ENCODE data around the gene RNF8. TPM values are rescaled to one million over a fixed set of nuclear protein-coding genes. Genes with fewer than 3 reads are reported as not detected.

Gene RNF8
- polyA plus RNA-seq, 4 donors = 12.7 to 14.4 (median 13.4) TPM

GRCh38 chr6:37309692-37310091 is 44.1 kb upstream of the RNF8 start:
- H3K9me3 ChIP-seq (ENCODE audit: control insufficient read depth in 2 of 2, insufficient read depth in 1 of 2, low read depth in 1 of 2, low read length in 1 of 2) = no peaks in the 10 kb centered on the region
- H3K36me3 ChIP-seq (ENCODE audit: control insufficient read depth in 3 of 3, insufficient read depth in 2 of 3, low read depth in 1 of 3, low read length in 3 of 3) = peaks cover 0 to 32% (median 5%) of the 10 kb centered on the region in 3 donors
- no peak overlapping the region for H3K4me3 ChIP-seq (ENCODE audit: low read depth in 1 of 3, low read length in 3 of 3)
- no peak for DNase-seq
- FAIRE-seq = peak; percentile 93
- WGBS, 3 donors = 64 to 82% (median 70%) methylated on average over 3 of the region's 3 CpGs
- no peaks in the 10 kb centered on the region for H3K27me3 ChIP-seq (ENCODE audit: control insufficient read depth in 3 of 3, insufficient read depth in 3 of 3, low read length in 3 of 3)
- H3K27ac ChIP-seq (ENCODE audit: low read depth in 1 of 3, low read length in 2 of 3) = no peak overlapping the region
- H3K4me1 ChIP-seq (ENCODE audit: control insufficient read depth in 3 of 3, insufficient read depth in 2 of 3, low read depth in 1 of 3, low read length in 2 of 3) = peaks cover 0 to 3% (median 0%) of the 10 kb centered on the region in 3 donors

- FAIRE-seq (no peak), DNase-seq (no peak)
- peaks cover 0 to 31% (median 3%) of the 10 kb centered on the region in 3 donors for H3K36me3 ChIP-seq (ENCODE audit: control insufficient read depth in 3 of 3, insufficient read depth in 2 of 3, low read depth in 1 of 3, low read length in 3 of 3)
- WGBS, 3 donors = 86 to 93% (median 88%) methylated on average over 3 of the region's 3 CpGs
- H3K27me3 ChIP-seq (ENCODE audit: control insufficient read depth in 3 of 3, insufficient read depth in 3 of 3, low read length in 3 of 3) = no peaks in the 10 kb centered on the region
- H3K4me1 ChIP-seq (ENCODE audit: control insufficient read depth in 3 of 3, insufficient read depth in 2 of 3, low read depth in 1 of 3, low read length in 2 of 3) = peaks cover 0 to 3% (median 0%) of the 10 kb centered on the region in 3 donors
- no peak overlapping the region for H3K4me3 ChIP-seq (ENCODE audit: low read depth in 1 of 3, low read length in 3 of 3)
- no peaks in the 10 kb centered on the region for H3K9me3 ChIP-seq (ENCODE audit: control insufficient read depth in 2 of 2, insufficient read depth in 1 of 2, low read depth in 1 of 2, low read length in 1 of 2)
- no peak overlapping the region for H3K27ac ChIP-seq (ENCODE audit: low read depth in 1 of 3, low read length in 2 of 3)
These were observed 42.8 kb upstream of the RNF8 start for GRCh38 chr6:37310966-37311365.

GRCh38 chr6:37311741-37312473 is 41.9 kb upstream of the RNF8 start:
- no peaks in the 10 kb centered on the region for H3K27me3 ChIP-seq (ENCODE audit: control insufficient read depth in 3 of 3, insufficient read depth in 3 of 3, low read length in 3 of 3)
- peaks cover 0 to 35% (median 3%) of the 10 kb centered on the region in 3 donors for H3K36me3 ChIP-seq (ENCODE audit: control insufficient read depth in 3 of 3, insufficient read depth in 2 of 3, low read depth in 1 of 3, low read length in 3 of 3)
- H3K9me3 ChIP-seq (ENCODE audit: control insufficient read depth in 2 of 2, insufficient read depth in 1 of 2, low read depth in 1 of 2, low read length in 1 of 2) = no peaks in the 10 kb centered on the region
- H3K4me1 ChIP-seq (ENCODE audit: control insufficient read depth in 3 of 3, insufficient read depth in 2 of 3, low read depth in 1 of 3, low read length in 2 of 3) = peaks cover 0 to 3% (median 0%) of the 10 kb centered on the region in 3 donors
- WGBS, 3 donors = 74 to 100% (median 86%) methylated on average over 2 of the region's 2 CpGs
- H3K27ac ChIP-seq (ENCODE audit: low read depth in 1 of 3, low read length in 2 of 3) = no peak overlapping the region
- DNase-seq (no peak), FAIRE-seq (no peak)
- no peak overlapping the region for H3K4me3 ChIP-seq (ENCODE audit: low read depth in 1 of 3, low read length in 3 of 3)

GRCh38 chr6:37313723-37314486 is 39.9 kb upstream of the RNF8 start:
- Histone ChIP-seq H3K27me3 (ENCODE audit: control insufficient read depth in 3 of 3, insufficient read depth in 3 of 3, low read length in 3 of 3) (no peaks in the 10 kb centered on the region), H3K36me3 (ENCODE audit: control insufficient read depth in 3 of 3, insufficient read depth in 2 of 3, low read depth in 1 of 3, low read length in 3 of 3) (peaks cover 0 to 45% (median 3%) of the 10 kb centered on the region in 3 donors)
- FAIRE-seq = no peak

GRCh38 chr6:37314487-37315156 is 39.2 kb upstream of the RNF8 start:
- no peaks in the 10 kb centered on the region for H3K9me3 ChIP-seq (ENCODE audit: control insufficient read depth in 2 of 2, insufficient read depth in 1 of 2, low read depth in 1 of 2, low read length in 1 of 2)
- H3K4me1 ChIP-seq (ENCODE audit: control insufficient read depth in 3 of 3, insufficient read depth in 2 of 3, low read depth in 1 of 3, low read length in 2 of 3) = no peaks in the 10 kb centered on the region
- no peak overlapping the region for H3K4me3 ChIP-seq (ENCODE audit: low read depth in 1 of 3, low read length in 3 of 3)
- DNase-seq (peak; percentile 53 to 76), FAIRE-seq (no peak)
- no peak overlapping the region for H3K27ac ChIP-seq (ENCODE audit: low read depth in 1 of 3, low read length in 2 of 3)
- no peaks in the 10 kb centered on the region for H3K27me3 ChIP-seq (ENCODE audit: control insufficient read depth in 3 of 3, insufficient read depth in 3 of 3, low read length in 3 of 3)
- peaks cover 0 to 49% (median 3%) of the 10 kb centered on the region in 3 donors for H3K36me3 ChIP-seq (ENCODE audit: control insufficient read depth in 3 of 3, insufficient read depth in 2 of 3, low read depth in 1 of 3, low read length in 3 of 3)
- 43 to 49% (median 43%) methylated on average over 6 of the region's 6 CpGs for WGBS, 3 donors

More at GRCh38 chr6:37313723-37314486, 39.9 kb upstream of the RNF8 start:
- no peak for DNase-seq
- Histone ChIP-seq H3K4me1 (ENCODE audit: control insufficient read depth in 3 of 3, insufficient read depth in 2 of 3, low read depth in 1 of 3, low read length in 2 of 3) (no peaks in the 10 kb centered on the region), H3K27ac (ENCODE audit: low read depth in 1 of 3, low read length in 2 of 3) (no peak overlapping the region), H3K9me3 (ENCODE audit: control insufficient read depth in 2 of 2, insufficient read depth in 1 of 2, low read depth in 1 of 2, low read length in 1 of 2) (no peaks in the 10 kb centered on the region), H3K4me3 (ENCODE audit: low read depth in 1 of 3, low read length in 3 of 3) (no peak overlapping the region)
- 92 to 93% (median 92%) methylated on average over 13 of the region's 13 CpGs for WGBS, 3 donors

- H3K27ac ChIP-seq (ENCODE audit: low read depth in 1 of 3, low read length in 2 of 3) = no peak overlapping the region
- 84 to 86% (median 86%) methylated on average over 7 of the region's 7 CpGs for WGBS, 3 donors
- H3K9me3 ChIP-seq (ENCODE audit: control insufficient read depth in 2 of 2, insufficient read depth in 1 of 2, low read depth in 1 of 2, low read length in 1 of 2) = no peaks in the 10 kb centered on the region
- H3K4me1 ChIP-seq (ENCODE audit: control insufficient read depth in 3 of 3, insufficient read depth in 2 of 3, low read depth in 1 of 3, low read length in 2 of 3) = no peaks in the 10 kb centered on the region
- DNase-seq (no peak), FAIRE-seq (no peak)
- peaks cover 0 to 49% (median 4%) of the 10 kb centered on the region in 3 donors for H3K36me3 ChIP-seq (ENCODE audit: control insufficient read depth in 3 of 3, insufficient read depth in 2 of 3, low read depth in 1 of 3, low read length in 3 of 3)
- H3K4me3 ChIP-seq (ENCODE audit: low read depth in 1 of 3, low read length in 3 of 3) = no peak overlapping the region
- no peaks in the 10 kb centered on the region for H3K27me3 ChIP-seq (ENCODE audit: control insufficient read depth in 3 of 3, insufficient read depth in 3 of 3, low read length in 3 of 3)
These were observed 38.6 kb upstream of the RNF8 start for GRCh38 chr6:37315157-37315515.

GRCh38 chr6:37316071-37316470 is 37.7 kb upstream of the RNF8 start:
- 93 to 97% (median 95%) methylated on average over 7 of the region's 7 CpGs for WGBS, 3 donors
- no peaks in the 10 kb centered on the region for H3K4me1 ChIP-seq (ENCODE audit: control insufficient read depth in 3 of 3, insufficient read depth in 2 of 3, low read depth in 1 of 3, low read length in 2 of 3)
- FAIRE-seq = no peak
- H3K36me3 ChIP-seq (ENCODE audit: control insufficient read depth in 3 of 3, insufficient read depth in 2 of 3, low read depth in 1 of 3, low read length in 3 of 3) = peaks cover 3 to 54% (median 9%) of the 10 kb centered on the region in 3 donors
- no peaks in the 10 kb centered on the region for H3K9me3 ChIP-seq (ENCODE audit: control insufficient read depth in 2 of 2, insufficient read depth in 1 of 2, low read depth in 1 of 2, low read length in 1 of 2)
- no peak for DNase-seq
- no peak overlapping the region for H3K4me3 ChIP-seq (ENCODE audit: low read depth in 1 of 3, low read length in 3 of 3)
- no peaks in the 10 kb centered on the region for H3K27me3 ChIP-seq (ENCODE audit: control insufficient read depth in 3 of 3, insufficient read depth in 3 of 3, low read length in 3 of 3)
- H3K27ac ChIP-seq (ENCODE audit: low read depth in 1 of 3, low read length in 2 of 3) = no peak overlapping the region

- WGBS, 3 donors = 90 to 96% (median 90%) methylated on average over 5 of the region's 5 CpGs
These were observed 36.3 kb upstream of the RNF8 start for GRCh38 chr6:37317312-37318038.

More at GRCh38 chr6:37317312-37318038, 36.3 kb upstream of the RNF8 start:
- Histone ChIP-seq H3K27me3 (ENCODE audit: control insufficient read depth in 3 of 3, insufficient read depth in 3 of 3, low read length in 3 of 3) (no peaks in the 10 kb centered on the region), H3K27ac (ENCODE audit: low read depth in 1 of 3, low read length in 2 of 3) (peak overlapping the region in 1 of 3 donors; percentile 27), H3K36me3 (ENCODE audit: control insufficient read depth in 3 of 3, insufficient read depth in 2 of 3, low read depth in 1 of 3, low read length in 3 of 3) (peaks cover 3 to 60% (median 12%) of the 10 kb centered on the region in 3 donors), H3K9me3 (ENCODE audit: control insufficient read depth in 2 of 2, insufficient read depth in 1 of 2, low read depth in 1 of 2, low read length in 1 of 2) (no peaks in the 10 kb centered on the region), H3K4me3 (ENCODE audit: low read depth in 1 of 3, low read length in 3 of 3) (no peak overlapping the region), H3K4me1 (ENCODE audit: control insufficient read depth in 3 of 3, insufficient read depth in 2 of 3, low read depth in 1 of 3, low read length in 2 of 3) (no peaks in the 10 kb centered on the region)
- FAIRE-seq (no peak), DNase-seq (no peak)

Measured in small intestine (tissue), 7 donors.